ENCODE results near the gene LGALS9B.
"Not testable (repeated sequence)": the region's sequence is repeated elsewhere in the genome, so short reads cannot be mapped to it uniquely, and the experiment has no call there.

GRCh38 chr17:20400559-20401305 is 66.6 kb downstream of the LGALS9B start:
- TF ChIP-seq CTCF, EZH2phosphoT487 (IDR thresholded peaks at IDR 0.05): not testable (repeated sequence)

All from neural progenitor cell (in vitro differentiated cells).